HepG2 (cell line): Measurements from ENCODE around the gene COA1. TPM values are rescaled to one million over a fixed set of nuclear protein-coding genes. Genes with fewer than 3 reads are reported as not detected.

Experiments
- BRF2 ChIP-seq: sonication (generic); formaldehyde crosslinking; IDR thresholded peaks from 2 replicates; pipeline ENCODE4 v1.8.1; 2022; ENCODE audit warnings: mild to moderate bottlenecking, missing genetic modification reagents
- GLMP ChIP-seq: sonication (generic); formaldehyde crosslinking; IDR thresholded peaks from 2 replicates; pipeline ENCODE4 v1.9.0; 2021; ENCODE audit warnings: missing genetic modification reagents, mild to moderate bottlenecking, borderline replicate concordance
- HES4 ChIP-seq: sonication (generic); formaldehyde crosslinking; IDR thresholded peaks from 2 replicates; pipeline ENCODE4 v1.9.0; 2021; ENCODE audit warnings: mild to moderate bottlenecking, missing genetic modification reagents, borderline replicate concordance
- IRX3 ChIP-seq: sonication (generic); formaldehyde crosslinking; IDR thresholded peaks from 2 replicates; pipeline ENCODE4 v1.8.1; 2023; ENCODE audit warnings: mild to moderate bottlenecking, low read depth, missing genetic modification reagents, borderline replicate concordance
- MAFK ChIP-seq, 2 experiments: IDR thresholded peaks in 1 of 2; conservative IDR thresholded peaks in 1 of 2; 2 replicates each; pipeline ENCODE4 v1.6.1; 2011; ENCODE audit warnings: improper control_type of control experiment in 2 of 2, low read length in 2 of 2
- NFE2L1 ChIP-seq: sonication (generic); formaldehyde crosslinking; IDR thresholded peaks from 2 replicates; pipeline ENCODE4 v1.4.0; 2020; ENCODE audit warnings: missing genetic modification reagents, mild to moderate bottlenecking, borderline replicate concordance
- RAD51 ChIP-seq: fragments of 450-650 bp; IDR thresholded peaks from 2 replicates; pipeline ENCODE4 v1.6.1; 2016; ENCODE audit warnings: borderline replicate concordance
- REL ChIP-seq: sonication (generic); formaldehyde crosslinking; conservative IDR thresholded peaks from 2 replicates; pipeline ENCODE4 v1.8.0; 2022; ENCODE audit warnings: mild to moderate bottlenecking, missing genetic modification reagents, moderate library complexity
- SNAI1 ChIP-seq: sonication (generic); formaldehyde crosslinking; IDR thresholded peaks from 2 replicates; pipeline ENCODE4 v1.5.0; 2020; ENCODE audit warnings: mild to moderate bottlenecking, missing genetic modification reagents, borderline replicate concordance
- THAP7 ChIP-seq: sonication (generic); formaldehyde crosslinking; IDR thresholded peaks from 2 replicates; pipeline ENCODE4 v1.8.1; 2023; ENCODE audit warnings: mild to moderate bottlenecking, missing genetic modification reagents
- TSC22D2 ChIP-seq: sonication (generic); formaldehyde crosslinking; IDR thresholded peaks from 2 replicates; pipeline ENCODE4 v1.5.1; 2020; ENCODE audit warnings: missing genetic modification reagents, mild to moderate bottlenecking, borderline replicate concordance
- ZMYM2 ChIP-seq: sonication (generic); formaldehyde crosslinking; IDR thresholded peaks from 2 replicates; pipeline ENCODE4 v1.8.0; 2022; ENCODE audit warnings: mild to moderate bottlenecking, missing genetic modification reagents
- ZNF567 ChIP-seq: sonication (generic); formaldehyde crosslinking; IDR thresholded peaks from 2 replicates; pipeline ENCODE4 v1.8.1; 2023; ENCODE audit warnings: mild to moderate bottlenecking, missing genetic modification reagents, borderline replicate concordance
- ZNF687 ChIP-seq: sonication (generic); formaldehyde crosslinking; IDR thresholded peaks from 2 replicates; pipeline ENCODE4 v1.5.1; 2020; ENCODE audit warnings: mild to moderate bottlenecking, missing genetic modification reagents, moderate library complexity
- ZNF777 ChIP-seq: sonication (generic); formaldehyde crosslinking; IDR thresholded peaks from 2 replicates; pipeline ENCODE4 v1.4.0; 2020; ENCODE audit warnings: missing genetic modification reagents
- polyA plus RNA-seq, 8 experiments: library from polyadenylated mRNA; depleted of rRNA in 3 of 8; stranded (reverse) in 7 of 8; unstranded in 1 of 8; fragments of >200 nt; fragmentation: Illumina TruSeq in 4 of 8; extraction: Trizol in 4 of 8; gene quantifications; 2 replicates each; pipeline versions ENCODE4 v1.2.1 to v1.2.3, GENCODE V29; 2011 to 2016; ENCODE audit warnings: low read depth in 4 of 8, missing spikeins in 1 of 8, mixed read lengths in 1 of 8; ENCODE audit not compliant: insufficient read depth in 1 of 8
- total RNA-seq, 5 experiments: library from RNA; depleted of rRNA; stranded (reverse); fragments of >200 nt; fragmentation: Illumina TruSeq; extraction: Trizol; gene quantifications; 2 replicates each; pipeline ENCODE4 v1.2.3, GENCODE V29; 2016; ENCODE audit warnings: low read depth in 1 of 5

Gene COA1
- total and polyA plus RNA-seq, 2 of the 13 experiments (the other 11 are each of a cell fraction or from before 2014, with no cell fraction given), result 33.2 to 65.7 TPM

GRCh38 chr7:43769791-43770465 lies 40.6 kb upstream of the COA1 start (continued):
- TF ChIP-seq BRF2 (CRISPR knock-in tag) (0 out of 2 replicates have a peak, but pooled peaks have one; percentile 50), IRX3 (CRISPR knock-in tag) (no peak), GLMP (CRISPR knock-in tag) (no peak), TSC22D2 (no peak), SNAI1 (CRISPR knock-in tag) (no peak; the same call in 1 of the 2 replicates), NFE2L1 (no peak), ZNF777 (no peak), REL (CRISPR knock-in tag) (no peak), HES4 (no peak), THAP7 (peak; percentile 67; the same call in 1 of the 2 replicates), RAD51 (no peak), ZNF567 (CRISPR knock-in tag) (no peak), ZMYM2 (CRISPR knock-in tag) (peak; percentile 25; the same call in 1 of the 2 replicates), MAFK (conservative IDR thresholded peaks at IDR 0.05 in 1 of 2, IDR thresholded peaks at IDR 0.05 in 1 of 2; ENCODE audit: low read length in 2 of 2) (no peak), ZNF687 (CRISPR knock-in tag) (peak; percentile 73)
